HepG2 (cell line): ENCODE measurements around the gene ZNF385B. TPM values are rescaled to one million over a fixed set of nuclear protein-coding genes. Genes with fewer than 3 reads are reported as not detected.

Source experiments
- GABPB1 ChIP-seq: IDR thresholded peaks from 2 replicates; pipeline ENCODE4 v1.6.1; 2016; ENCODE audit warnings: mild to moderate bottlenecking, missing genetic modification reagents, moderate library complexity, missing compliant biosample characterization
- HMG20B ChIP-seq: conservative IDR thresholded peaks from 2 replicates; pipeline ENCODE4 v1.6.1; 2016; ENCODE audit warnings: missing genetic modification reagents, missing compliant biosample characterization
- NFYB ChIP-seq: sonication (generic); formaldehyde crosslinking; IDR thresholded peaks from 2 replicates; pipeline ENCODE4 v1.4.0; 2020; ENCODE audit warnings: missing genetic modification reagents
- PTBP1 ChIP-seq: fragments of 200-400 bp; formaldehyde crosslinking; IDR thresholded peaks from 2 replicates; pipeline ENCODE4 v1.6.1; 2018; ENCODE audit warnings: low read length, low read depth; ENCODE audit not compliant: poor library complexity, severe bottlenecking
- TEAD3 ChIP-seq: optimal IDR thresholded peaks from 2 replicates; pipeline ENCODE3; 2016; ENCODE audit warnings: borderline replicate concordance
- WIZ ChIP-seq: sonication (generic); formaldehyde crosslinking; IDR thresholded peaks from 2 replicates; pipeline ENCODE4 v1.5.1; 2020; ENCODE audit warnings: mild to moderate bottlenecking, missing genetic modification reagents
- ZBTB20 ChIP-seq: sonication (generic); formaldehyde crosslinking; IDR thresholded peaks from 2 replicates; pipeline ENCODE4 v1.8.1; 2023; ENCODE audit warnings: missing genetic modification reagents, low read depth, mild to moderate bottlenecking, borderline replicate concordance
- ZC3H13 ChIP-seq: sonication (generic); formaldehyde crosslinking; IDR thresholded peaks from 2 replicates; pipeline ENCODE4 v1.8.1; 2023; ENCODE audit warnings: mild to moderate bottlenecking, missing genetic modification reagents, moderate library complexity
- ZMYM4 ChIP-seq: sonication (generic); formaldehyde crosslinking; IDR thresholded peaks from 2 replicates; pipeline ENCODE4 v1.8.1; 2023; ENCODE audit warnings: mild to moderate bottlenecking, missing genetic modification reagents
- polyA plus RNA-seq, 8 experiments: library from polyadenylated mRNA; depleted of rRNA in 3 of 8; stranded (reverse) in 7 of 8; unstranded in 1 of 8; fragments of >200 nt; fragmentation: Illumina TruSeq in 4 of 8; extraction: Trizol in 4 of 8; gene quantifications; 2 replicates each; pipeline versions ENCODE4 v1.2.1 to v1.2.3, GENCODE V29; 2011 to 2016; ENCODE audit warnings: low read depth in 4 of 8, missing spikeins in 1 of 8, mixed read lengths in 1 of 8; ENCODE audit not compliant: insufficient read depth in 1 of 8
- total RNA-seq, 5 experiments: library from RNA; depleted of rRNA; stranded (reverse); fragments of >200 nt; fragmentation: Illumina TruSeq; extraction: Trizol; gene quantifications; 2 replicates each; pipeline ENCODE4 v1.2.3, GENCODE V29; 2016; ENCODE audit warnings: low read depth in 1 of 5
- TF ChIP-seq, protein P1 (sequence below): sonication (generic); formaldehyde crosslinking; IDR thresholded peaks from 2 replicates; pipeline ENCODE4 v1.5.0; 2020; ENCODE audit warnings: mild to moderate bottlenecking, missing genetic modification reagents, borderline replicate concordance
- TF ChIP-seq, protein P2 (sequence below): sonication (generic); formaldehyde crosslinking; IDR thresholded peaks from 2 replicates; pipeline ENCODE4 v1.4.0; 2020; ENCODE audit warnings: missing genetic modification reagents
- TF ChIP-seq, protein P3 (sequence below): sonication (generic); formaldehyde crosslinking; IDR thresholded peaks from 2 replicates; pipeline ENCODE4 v1.4.0; 2020; ENCODE audit warnings: missing genetic modification reagents, borderline replicate concordance
- TF ChIP-seq, protein P4 (sequence below): sonication (generic); formaldehyde crosslinking; IDR thresholded peaks from 2 replicates; pipeline ENCODE4 v1.5.1; 2020; ENCODE audit warnings: missing genetic modification reagents, mild to moderate bottlenecking, borderline replicate concordance

ZNF385B gene
- total and polyA plus RNA-seq, 2 of the 13 experiments (the other 11 are each of a cell fraction or from before 2014, with no cell fraction given): 3.3 to 6.7 TPM

DNA sequence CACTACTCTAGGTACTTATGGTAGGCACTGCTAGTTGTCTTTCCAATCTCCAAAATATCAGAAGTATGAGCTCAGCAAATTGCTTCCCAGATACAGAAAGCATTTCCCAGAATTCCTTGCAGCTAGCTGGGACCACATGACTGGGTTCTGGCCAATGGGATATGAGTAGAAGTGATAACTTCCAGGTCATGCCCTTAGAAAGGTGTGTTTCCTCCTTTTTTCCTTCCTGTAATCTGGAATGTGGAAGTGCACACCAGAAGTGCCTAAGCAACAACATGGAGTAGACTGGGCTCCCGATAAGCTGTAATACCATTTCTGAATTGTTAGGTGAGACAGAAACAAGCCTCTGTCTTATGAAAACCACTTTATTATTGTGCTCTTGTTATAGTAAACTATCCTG, 279.8 kb downstream of the ZNF385B start (continued):
- TF ChIP-seq, protein P1, sequence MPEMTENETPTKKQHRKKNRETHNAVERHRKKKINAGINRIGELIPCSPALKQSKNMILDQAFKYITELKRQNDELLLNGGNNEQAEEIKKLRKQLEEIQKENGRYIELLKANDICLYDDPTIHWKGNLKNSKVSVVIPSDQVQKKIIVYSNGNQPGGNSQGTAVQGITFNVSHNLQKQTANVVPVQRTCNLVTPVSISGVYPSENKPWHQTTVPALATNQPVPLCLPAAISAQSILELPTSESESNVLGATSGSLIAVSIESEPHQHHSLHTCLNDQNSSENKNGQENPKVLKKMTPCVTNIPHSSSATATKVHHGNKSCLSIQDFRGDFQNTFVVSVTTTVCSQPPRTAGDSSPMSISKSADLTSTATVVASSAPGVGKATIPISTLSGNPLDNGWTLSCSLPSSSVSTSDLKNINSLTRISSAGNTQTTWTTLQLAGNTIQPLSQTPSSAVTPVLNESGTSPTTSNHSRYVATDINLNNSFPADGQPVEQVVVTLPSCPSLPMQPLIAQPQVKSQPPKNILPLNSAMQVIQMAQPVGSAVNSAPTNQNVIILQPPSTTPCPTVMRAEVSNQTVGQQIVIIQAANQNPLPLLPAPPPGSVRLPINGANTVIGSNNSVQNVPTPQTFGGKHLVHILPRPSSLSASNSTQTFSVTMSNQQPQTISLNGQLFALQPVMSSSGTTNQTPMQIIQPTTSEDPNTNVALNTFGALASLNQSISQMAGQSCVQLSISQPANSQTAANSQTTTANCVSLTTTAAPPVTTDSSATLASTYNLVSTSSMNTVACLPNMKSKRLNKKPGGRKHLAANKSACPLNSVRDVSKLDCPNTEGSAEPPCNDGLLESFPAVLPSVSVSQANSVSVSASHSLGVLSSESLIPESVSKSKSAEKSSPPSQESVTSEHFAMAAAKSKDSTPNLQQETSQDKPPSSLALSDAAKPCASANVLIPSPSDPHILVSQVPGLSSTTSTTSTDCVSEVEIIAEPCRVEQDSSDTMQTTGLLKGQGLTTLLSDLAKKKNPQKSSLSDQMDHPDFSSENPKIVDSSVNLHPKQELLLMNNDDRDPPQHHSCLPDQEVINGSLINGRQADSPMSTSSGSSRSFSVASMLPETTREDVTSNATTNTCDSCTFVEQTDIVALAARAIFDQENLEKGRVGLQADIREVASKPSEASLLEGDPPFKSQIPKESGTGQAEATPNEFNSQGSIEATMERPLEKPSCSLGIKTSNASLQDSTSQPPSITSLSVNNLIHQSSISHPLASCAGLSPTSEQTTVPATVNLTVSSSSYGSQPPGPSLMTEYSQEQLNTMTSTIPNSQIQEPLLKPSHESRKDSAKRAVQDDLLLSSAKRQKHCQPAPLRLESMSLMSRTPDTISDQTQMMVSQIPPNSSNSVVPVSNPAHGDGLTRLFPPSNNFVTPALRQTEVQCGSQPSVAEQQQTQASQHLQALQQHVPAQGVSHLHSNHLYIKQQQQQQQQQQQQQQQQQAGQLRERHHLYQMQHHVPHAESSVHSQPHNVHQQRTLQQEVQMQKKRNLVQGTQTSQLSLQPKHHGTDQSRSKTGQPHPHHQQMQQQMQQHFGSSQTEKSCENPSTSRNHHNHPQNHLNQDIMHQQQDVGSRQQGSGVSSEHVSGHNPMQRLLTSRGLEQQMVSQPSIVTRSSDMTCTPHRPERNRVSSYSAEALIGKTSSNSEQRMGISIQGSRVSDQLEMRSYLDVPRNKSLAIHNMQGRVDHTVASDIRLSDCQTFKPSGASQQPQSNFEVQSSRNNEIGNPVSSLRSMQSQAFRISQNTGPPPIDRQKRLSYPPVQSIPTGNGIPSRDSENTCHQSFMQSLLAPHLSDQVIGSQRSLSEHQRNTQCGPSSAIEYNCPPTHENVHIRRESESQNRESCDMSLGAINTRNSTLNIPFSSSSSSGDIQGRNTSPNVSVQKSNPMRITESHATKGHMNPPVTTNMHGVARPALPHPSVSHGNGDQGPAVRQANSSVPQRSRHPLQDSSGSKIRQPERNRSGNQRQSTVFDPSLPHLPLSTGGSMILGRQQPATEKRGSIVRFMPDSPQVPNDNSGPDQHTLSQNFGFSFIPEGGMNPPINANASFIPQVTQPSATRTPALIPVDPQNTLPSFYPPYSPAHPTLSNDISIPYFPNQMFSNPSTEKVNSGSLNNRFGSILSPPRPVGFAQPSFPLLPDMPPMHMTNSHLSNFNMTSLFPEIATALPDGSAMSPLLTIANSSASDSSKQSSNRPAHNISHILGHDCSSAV (CRISPR knock-in tag): no peak
- TF ChIP-seq, protein P2, sequence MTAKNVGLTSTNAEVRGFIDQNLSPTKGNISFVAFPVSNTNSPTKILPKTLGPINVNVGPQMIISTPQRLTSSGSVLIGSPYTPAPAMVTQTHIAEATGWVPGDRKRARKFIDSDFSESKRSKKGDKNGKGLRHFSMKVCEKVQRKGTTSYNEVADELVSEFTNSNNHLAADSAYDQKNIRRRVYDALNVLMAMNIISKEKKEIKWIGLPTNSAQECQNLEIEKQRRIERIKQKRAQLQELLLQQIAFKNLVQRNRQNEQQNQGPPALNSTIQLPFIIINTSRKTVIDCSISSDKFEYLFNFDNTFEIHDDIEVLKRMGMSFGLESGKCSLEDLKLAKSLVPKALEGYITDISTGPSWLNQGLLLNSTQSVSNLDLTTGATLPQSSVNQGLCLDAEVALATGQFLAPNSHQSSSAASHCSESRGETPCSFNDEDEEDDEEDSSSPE (CRISPR knock-in tag): no peak
- TF ChIP-seq, protein P3, sequence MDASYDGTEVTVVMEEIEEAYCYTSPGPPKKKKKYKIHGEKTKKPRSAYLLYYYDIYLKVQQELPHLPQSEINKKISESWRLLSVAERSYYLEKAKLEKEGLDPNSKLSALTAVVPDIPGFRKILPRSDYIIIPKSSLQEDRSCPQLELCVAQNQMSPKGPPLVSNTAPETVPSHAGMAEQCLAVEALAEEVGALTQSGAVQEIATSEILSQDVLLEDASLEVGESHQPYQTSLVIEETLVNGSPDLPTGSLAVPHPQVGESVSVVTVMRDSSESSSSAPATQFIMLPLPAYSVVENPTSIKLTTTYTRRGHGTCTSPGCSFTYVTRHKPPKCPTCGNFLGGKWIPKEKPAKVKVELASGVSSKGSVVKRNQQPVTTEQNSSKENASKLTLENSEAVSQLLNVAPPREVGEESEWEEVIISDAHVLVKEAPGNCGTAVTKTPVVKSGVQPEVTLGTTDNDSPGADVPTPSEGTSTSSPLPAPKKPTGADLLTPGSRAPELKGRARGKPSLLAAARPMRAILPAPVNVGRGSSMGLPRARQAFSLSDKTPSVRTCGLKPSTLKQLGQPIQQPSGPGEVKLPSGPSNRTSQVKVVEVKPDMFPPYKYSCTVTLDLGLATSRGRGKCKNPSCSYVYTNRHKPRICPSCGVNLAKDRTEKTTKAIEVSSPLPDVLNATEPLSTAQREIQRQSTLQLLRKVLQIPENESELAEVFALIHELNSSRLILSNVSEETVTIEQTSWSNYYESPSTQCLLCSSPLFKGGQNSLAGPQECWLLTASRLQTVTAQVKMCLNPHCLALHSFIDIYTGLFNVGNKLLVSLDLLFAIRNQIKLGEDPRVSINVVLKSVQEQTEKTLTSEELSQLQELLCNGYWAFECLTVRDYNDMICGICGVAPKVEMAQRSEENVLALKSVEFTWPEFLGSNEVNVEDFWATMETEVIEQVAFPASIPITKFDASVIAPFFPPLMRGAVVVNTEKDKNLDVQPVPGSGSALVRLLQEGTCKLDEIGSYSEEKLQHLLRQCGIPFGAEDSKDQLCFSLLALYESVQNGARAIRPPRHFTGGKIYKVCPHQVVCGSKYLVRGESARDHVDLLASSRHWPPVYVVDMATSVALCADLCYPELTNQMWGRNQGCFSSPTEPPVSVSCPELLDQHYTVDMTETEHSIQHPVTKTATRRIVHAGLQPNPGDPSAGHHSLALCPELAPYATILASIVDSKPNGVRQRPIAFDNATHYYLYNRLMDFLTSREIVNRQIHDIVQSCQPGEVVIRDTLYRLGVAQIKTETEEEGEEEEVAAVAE (CRISPR knock-in tag): no peak
- TF ChIP-seq NFYB (peak; percentile 65), GABPB1 (peak; percentile 43; the same call in 1 of the 2 replicates), HMG20B (no peak), TEAD3 (CRISPR knock-in tag) (peak; percentile 47), ZC3H13 (CRISPR knock-in tag) (no peak), PTBP1 (no peak), ZBTB20 (CRISPR knock-in tag) (no peak), WIZ (CRISPR knock-in tag) (no peak), ZMYM4 (CRISPR knock-in tag) (peak; percentile 73)
- TF ChIP-seq, protein P4, sequence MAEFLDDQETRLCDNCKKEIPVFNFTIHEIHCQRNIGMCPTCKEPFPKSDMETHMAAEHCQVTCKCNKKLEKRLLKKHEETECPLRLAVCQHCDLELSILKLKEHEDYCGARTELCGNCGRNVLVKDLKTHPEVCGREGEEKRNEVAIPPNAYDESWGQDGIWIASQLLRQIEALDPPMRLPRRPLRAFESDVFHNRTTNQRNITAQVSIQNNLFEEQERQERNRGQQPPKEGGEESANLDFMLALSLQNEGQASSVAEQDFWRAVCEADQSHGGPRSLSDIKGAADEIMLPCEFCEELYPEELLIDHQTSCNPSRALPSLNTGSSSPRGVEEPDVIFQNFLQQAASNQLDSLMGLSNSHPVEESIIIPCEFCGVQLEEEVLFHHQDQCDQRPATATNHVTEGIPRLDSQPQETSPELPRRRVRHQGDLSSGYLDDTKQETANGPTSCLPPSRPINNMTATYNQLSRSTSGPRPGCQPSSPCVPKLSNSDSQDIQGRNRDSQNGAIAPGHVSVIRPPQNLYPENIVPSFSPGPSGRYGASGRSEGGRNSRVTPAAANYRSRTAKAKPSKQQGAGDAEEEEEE (CRISPR knock-in tag): no peak
